Islet precursor cell (in vitro differentiated cells): ENCODE results near the gene TAF1C.
A peak's percentile ranks its signal among the peaks of the same experiment; 100 is the strongest.
"Not testable (repeated sequence)": the region's sequence is repeated elsewhere in the genome, so short reads cannot be mapped to it uniquely, and the experiment has no call there.

ENCODE experiments used
- DNase-seq: peaks from one replicate; pipeline ENCODE4 v3.0.0-alpha.2; 2018

TAF1C gene, protein sequence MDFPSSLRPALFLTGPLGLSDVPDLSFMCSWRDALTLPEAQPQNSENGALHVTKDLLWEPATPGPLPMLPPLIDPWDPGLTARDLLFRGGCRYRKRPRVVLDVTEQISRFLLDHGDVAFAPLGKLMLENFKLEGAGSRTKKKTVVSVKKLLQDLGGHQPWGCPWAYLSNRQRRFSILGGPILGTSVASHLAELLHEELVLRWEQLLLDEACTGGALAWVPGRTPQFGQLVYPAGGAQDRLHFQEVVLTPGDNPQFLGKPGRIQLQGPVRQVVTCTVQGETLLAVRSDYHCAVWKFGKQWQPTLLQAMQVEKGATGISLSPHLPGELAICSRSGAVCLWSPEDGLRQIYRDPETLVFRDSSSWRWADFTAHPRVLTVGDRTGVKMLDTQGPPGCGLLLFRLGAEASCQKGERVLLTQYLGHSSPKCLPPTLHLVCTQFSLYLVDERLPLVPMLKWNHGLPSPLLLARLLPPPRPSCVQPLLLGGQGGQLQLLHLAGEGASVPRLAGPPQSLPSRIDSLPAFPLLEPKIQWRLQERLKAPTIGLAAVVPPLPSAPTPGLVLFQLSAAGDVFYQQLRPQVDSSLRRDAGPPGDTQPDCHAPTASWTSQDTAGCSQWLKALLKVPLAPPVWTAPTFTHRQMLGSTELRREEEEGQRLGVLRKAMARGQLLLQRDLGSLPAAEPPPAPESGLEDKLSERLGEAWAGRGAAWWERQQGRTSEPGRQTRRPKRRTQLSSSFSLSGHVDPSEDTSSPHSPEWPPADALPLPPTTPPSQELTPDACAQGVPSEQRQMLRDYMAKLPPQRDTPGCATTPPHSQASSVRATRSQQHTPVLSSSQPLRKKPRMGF

GRCh38 chr16:84186685-84187437, at the start of gene TAF1C:
TAF1C (minus strand) TSS chr16:84187057; CDS start chr16:84184988, 2,069 bp downstream.
- DNase-seq: peak; percentile 93

DNA sequence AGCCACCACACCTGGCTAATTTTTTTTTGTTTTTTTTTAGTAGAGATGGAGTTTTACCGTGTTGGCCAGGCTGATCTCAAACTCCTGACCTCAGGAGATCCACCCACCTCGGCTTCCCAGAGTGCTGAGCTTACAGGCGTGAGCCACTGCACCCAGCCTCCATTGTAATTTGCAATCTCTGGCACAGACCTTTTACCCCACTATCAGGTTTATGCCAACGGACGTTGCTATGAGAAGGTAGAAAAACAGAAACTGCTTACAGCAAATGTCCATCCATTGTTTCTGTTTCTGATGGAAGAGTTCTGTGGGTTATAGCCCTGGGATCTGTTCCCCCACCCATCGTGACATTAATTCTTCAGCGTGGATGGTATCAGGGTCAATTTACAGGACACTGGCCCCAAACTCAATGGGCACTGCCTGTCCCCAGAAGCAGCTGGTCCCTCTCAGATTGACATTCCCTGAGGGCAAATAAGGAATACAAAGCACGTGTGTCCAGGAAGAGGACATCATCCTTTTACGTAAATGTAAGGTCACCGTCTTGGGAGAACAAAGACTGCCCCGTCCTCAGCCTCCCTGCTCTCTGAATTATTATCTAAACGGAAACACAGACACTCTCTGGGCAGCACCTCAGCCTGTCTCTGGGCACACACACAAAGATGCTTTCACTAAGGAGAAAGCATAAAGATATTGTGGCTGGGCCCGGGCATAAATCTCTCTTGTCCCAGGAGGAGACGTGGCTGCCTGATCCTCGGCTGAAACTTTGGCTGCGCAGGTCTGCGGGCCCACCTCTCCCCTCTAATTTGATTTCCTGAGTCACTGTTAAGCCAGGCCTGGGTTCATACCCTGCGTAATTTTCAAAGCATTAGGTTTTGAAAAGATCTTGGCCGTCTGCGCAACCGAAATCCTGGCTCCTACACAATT, 47.7 kb upstream of the TAF1C start:
- DNase-seq: no peak

DNA sequence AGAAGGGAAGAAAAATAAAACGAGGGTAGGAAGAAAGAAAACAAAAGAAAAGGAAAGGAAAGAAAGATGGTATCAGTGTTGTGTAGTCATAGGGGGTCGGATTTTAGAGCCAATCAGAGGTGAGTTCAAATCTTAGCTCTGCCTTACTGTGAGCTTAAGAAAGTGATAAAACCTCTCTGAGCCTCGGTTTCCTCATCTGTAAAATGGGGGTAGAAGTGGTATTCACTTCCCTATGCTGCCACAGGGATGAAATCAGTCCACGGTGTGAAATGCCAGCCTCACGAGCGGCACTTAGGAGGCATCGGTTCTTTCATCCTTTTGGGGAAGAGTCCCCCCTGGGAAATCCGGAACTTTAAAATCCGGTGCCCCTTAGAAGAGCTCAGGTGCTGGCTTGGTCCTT, 46.9 kb upstream of the TAF1C start:
- DNase-seq: no peak

DNA sequence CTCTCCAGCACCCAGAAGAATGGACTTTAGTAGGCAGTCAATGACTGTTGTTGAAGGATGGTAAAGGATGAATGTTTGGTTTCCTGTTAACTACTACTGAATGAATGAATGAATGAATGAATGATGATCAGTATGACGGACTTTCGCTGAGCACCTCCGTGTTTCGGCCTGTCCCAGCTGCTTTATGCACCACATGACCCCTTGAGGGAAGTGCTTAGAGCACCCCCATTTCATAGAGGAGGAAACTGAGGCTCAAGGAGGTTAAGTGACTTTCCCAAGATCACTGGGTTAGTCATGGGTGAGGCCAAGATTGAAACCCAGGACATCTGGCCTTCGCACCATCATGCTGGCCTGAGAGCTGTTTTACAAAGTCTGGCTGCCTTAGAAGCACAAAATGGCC, 46.1 kb upstream of the TAF1C start:
- DNase-seq: no peak

- DNase-seq: no peak
Measured at GRCh38 chr16:84232060-84232459, 45.2 kb upstream of the TAF1C start.

GRCh38 chr16:84229471-84229870, 42.6 kb upstream of the TAF1C start:
- no peak for DNase-seq

- DNase-seq: peak; percentile 97
Measured at GRCh38 chr16:84228256-84228838, 41.5 kb upstream of the TAF1C start.

DNA sequence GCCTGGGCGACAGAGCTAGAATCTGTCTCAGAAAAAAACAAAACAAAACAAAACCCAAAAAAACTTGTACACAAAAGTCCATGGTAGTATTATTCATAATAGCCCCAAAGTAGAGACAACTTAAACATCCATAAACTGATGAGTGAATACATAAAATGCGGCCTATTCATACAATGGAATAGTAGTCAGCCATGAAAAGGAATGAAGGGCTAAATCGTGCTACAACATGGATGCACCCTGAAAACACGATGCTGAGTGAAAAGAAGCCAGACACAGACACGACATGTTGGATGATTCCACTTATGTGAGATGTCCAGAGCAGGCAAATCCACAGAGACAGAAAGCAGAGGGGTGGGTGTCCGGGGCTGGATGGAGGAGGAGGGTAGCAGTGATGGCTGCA, 40.7 kb upstream of the TAF1C start:
- no peak for DNase-seq

- no peak for DNase-seq
Measured at GRCh38 chr16:84226026-84226425, 39.2 kb upstream of the TAF1C start.

- no peak for DNase-seq
Measured at GRCh38 chr16:84225571-84225970, 38.7 kb upstream of the TAF1C start.

- no peak for DNase-seq
Measured at GRCh38 chr16:84225126-84225525, 38.3 kb upstream of the TAF1C start.

- DNase-seq: no peak
Measured at GRCh38 chr16:84224554-84224953, 37.7 kb upstream of the TAF1C start.

GRCh38 chr16:84223456-84223855, 36.6 kb upstream of the TAF1C start:
- no peak for DNase-seq

DNA sequence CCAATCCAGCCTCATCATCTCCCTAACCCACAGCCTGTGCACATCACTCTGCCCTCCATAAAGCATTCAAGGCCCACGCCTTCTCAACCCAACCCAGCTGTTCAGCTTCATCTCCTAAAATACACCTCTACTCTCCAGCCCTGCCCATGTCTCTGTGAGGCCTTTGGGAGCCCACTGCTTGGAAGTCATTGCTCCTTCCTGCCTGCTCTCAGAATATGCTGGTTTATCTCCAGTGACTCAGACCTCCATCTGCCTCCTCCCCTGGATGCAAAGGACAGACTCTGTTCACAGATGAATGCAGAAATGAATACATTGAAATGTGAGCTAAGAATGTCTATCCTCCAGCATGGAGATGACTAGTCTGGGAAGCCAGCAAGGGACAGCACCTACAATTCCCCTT, 34.0 kb upstream of the TAF1C start:
- DNase-seq: no peak

DNA sequence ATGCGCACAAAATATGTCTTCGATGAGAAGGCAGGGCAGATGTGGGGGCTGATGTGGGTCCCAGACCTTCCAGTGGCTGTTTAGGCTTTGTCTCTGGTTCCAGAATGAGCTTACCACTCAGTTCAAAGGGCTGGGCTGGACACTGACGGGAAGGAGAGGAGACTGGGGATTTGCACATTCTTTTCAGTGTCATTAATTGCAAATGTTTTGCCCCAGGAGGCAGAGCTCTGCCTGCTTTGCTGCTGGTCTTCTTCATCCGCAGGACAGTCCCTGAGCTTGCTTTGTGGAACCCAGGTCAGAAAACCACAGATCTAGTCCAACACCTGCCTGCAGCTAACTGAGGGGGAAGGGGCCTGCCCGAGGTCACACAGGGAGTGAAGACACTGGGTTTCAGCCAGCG, 32.1 kb upstream of the TAF1C start:
- DNase-seq: peak; percentile 93

- peak; percentile 76 for DNase-seq
Measured at GRCh38 chr16:84218176-84218823, 31.4 kb upstream of the TAF1C start.

GRCh38 chr16:84216144-84216543, 29.3 kb upstream of the TAF1C start:
- DNase-seq: not testable (repeated sequence)

DNA sequence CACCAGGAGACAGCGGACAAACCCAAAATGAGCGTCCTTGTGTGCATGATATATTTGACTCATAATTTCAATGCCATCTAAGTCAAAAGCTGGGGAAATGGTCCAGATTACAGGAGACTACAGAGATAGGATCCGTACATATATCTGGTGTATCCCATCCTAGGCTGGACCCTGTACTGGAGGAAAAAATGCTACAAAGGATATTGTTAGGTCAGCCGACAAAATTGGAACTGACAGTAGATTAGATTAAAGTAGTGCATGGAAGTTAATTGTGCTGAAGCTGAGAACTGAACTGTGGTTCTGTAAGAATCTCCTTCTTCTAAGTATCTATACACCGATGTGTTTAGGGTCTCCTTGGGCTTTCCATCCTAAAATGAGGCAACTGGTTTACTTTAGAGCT, 28.7 kb upstream of the TAF1C start:
- DNase-seq: no peak

DNA sequence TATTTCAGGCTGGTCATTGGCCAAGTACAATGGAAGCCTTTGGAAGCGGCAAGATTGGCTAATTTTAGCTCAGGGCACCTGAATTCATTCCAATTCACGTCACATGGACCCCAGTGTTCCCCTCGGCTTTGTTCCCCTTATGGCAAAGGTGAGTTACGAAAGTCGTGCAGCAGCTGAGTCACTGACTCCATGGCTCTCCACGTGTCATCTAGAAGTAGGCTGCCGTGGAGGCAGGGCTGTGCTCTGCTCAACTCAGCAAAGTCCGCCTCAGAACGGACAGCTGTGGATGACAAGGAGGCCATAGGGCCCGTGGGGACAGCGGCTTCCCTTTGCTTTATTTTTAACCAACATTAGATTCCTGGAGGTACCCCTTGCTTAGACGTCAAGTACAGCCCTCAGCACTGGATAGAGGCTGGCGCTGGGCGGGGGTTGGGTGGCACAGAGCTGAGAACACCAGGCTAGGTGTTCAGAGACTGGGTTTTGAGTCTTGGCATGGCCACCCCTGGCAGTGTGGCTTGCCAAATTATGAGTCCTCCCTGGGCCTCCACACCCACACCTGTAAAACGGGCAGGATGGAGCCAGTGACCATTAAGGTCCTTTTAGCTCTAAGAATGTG, 27.7 kb upstream of the TAF1C start:
- no peak for DNase-seq

- no peak for DNase-seq
Measured at GRCh38 chr16:84212631-84213030, 25.8 kb upstream of the TAF1C start.

GRCh38 chr16:84212154-84212553, 25.3 kb upstream of the TAF1C start:
- no peak for DNase-seq
